Activated T-helper 2 cell treated with anti-CD3 and anti-CD28 coated beads, Interferon-gamma antibody, Interleukin-2, Interleukin-4, amounts not matched to agents 10 μg/mL and 5 μg/mL and 100 μg/mL, durations not matched to agents 14 hours and 24 hours and 36 hours (primary cell): Measurements from ENCODE around the gene HELT. TPM values are rescaled to one million over a fixed set of nuclear protein-coding genes. Genes with fewer than 3 reads are reported as not detected.
"Not testable (repeated sequence)": the region's sequence is repeated elsewhere in the genome, so short reads cannot be mapped to it uniquely, and the experiment has no call there.

Experiments used
- DNase-seq: peaks from one replicate; pipeline ENCODE4 v3.0.0; 2021; ENCODE audit warnings: low spot score
- H3K27ac Mint-ChIP-seq: one replicate; pipeline ENCODE4 v1.8.0; 2021; ENCODE audit warnings: mixed read lengths
- H3K27me3 Mint-ChIP-seq: one replicate; pipeline ENCODE4 v1.8.0; 2021; ENCODE audit warnings: low read depth, mixed read lengths
- H3K36me3 Mint-ChIP-seq: one replicate; pipeline ENCODE4 v1.8.0; 2021; ENCODE audit warnings: low read depth, mixed read lengths
- H3K4me1 Mint-ChIP-seq: one replicate; pipeline ENCODE4 v1.8.0; 2021; ENCODE audit warnings: low read depth, mixed read lengths
- H3K4me3 Mint-ChIP-seq: one replicate; pipeline ENCODE4 v1.8.0; 2021; ENCODE audit warnings: low read depth, mild to moderate bottlenecking, moderate library complexity, mixed read lengths
- H3K9me3 Mint-ChIP-seq: one replicate; pipeline ENCODE4 v1.8.0; 2021; ENCODE audit warnings: mixed read lengths
- intact Hi-C: fragments of 100-400 bp; cut with micrococcal nuclease; formaldehyde crosslinking; loops from one replicate; pipeline ENCODE4 v1.15.1; 2023
- total RNA-seq: library from RNA; stranded (reverse); gene quantifications from 2 replicates; pipeline ENCODE4 v1.2.3, GENCODE V29; 2022

The HELT gene
- total RNA-seq, 1 donor from 2014 or later: not detected

- no peak overlapping the region for H3K4me3 Mint-ChIP-seq
- no peaks in the 10 kb centered on the region for H3K4me1 Mint-ChIP-seq
- H3K36me3 Mint-ChIP-seq: no peaks in the 10 kb centered on the region
- H3K27me3 Mint-ChIP-seq: peaks cover 74% of the 10 kb centered on the region
- no peak overlapping the region for H3K27ac Mint-ChIP-seq
- intact Hi-C loops: no loop called here
- no peaks in the 10 kb centered on the region for H3K9me3 Mint-ChIP-seq
- DNase-seq: no peak
These were observed 10.3 kb downstream of the HELT start for GRCh38 chr4:185028625-185029024.

GRCh38 chr4:185031611-185032010 lies 13.3 kb downstream of the HELT start:
- no peaks in the 10 kb centered on the region for H3K36me3 Mint-ChIP-seq
- H3K9me3 Mint-ChIP-seq: no peaks in the 10 kb centered on the region
- H3K4me3 Mint-ChIP-seq: no peak overlapping the region
- peaks cover 58% of the 10 kb centered on the region for H3K27me3 Mint-ChIP-seq
- H3K4me1 Mint-ChIP-seq: no peaks in the 10 kb centered on the region
- H3K27ac Mint-ChIP-seq: no peak overlapping the region
- no peak for DNase-seq
- intact Hi-C loops: no loop called here

- DNase-seq: no peak
- Mint-ChIP-seq H3K27me3 (peaks cover 53% of the 10 kb centered on the region), H3K4me1 (no peaks in the 10 kb centered on the region), H3K4me3 (no peak overlapping the region), H3K27ac (no peak overlapping the region), H3K36me3 (no peaks in the 10 kb centered on the region), H3K9me3 (no peaks in the 10 kb centered on the region)
- intact Hi-C loops: no loop called here
These were observed 14.8 kb downstream of the HELT start for GRCh38 chr4:185033072-185033471.

- Mint-ChIP-seq H3K4me1 (no peaks in the 10 kb centered on the region), H3K27ac (no peak overlapping the region), H3K27me3 (peaks cover 48% of the 10 kb centered on the region), H3K4me3 (no peak overlapping the region), H3K36me3 (no peaks in the 10 kb centered on the region), H3K9me3 (no peaks in the 10 kb centered on the region)
- intact Hi-C loops: no loop called here
- no peak for DNase-seq
These were observed 15.7 kb downstream of the HELT start for GRCh38 chr4:185033950-185034349.

- DNase-seq: no peak
- H3K4me1 Mint-ChIP-seq: peaks cover 4% of the 10 kb centered on the region
- H3K27ac Mint-ChIP-seq: no peak overlapping the region
- H3K27me3 Mint-ChIP-seq: peaks cover 40% of the 10 kb centered on the region
- no peaks in the 10 kb centered on the region for H3K9me3 Mint-ChIP-seq
- no peaks in the 10 kb centered on the region for H3K36me3 Mint-ChIP-seq
- H3K4me3 Mint-ChIP-seq: no peak overlapping the region
- intact Hi-C loops: no loop called here
These were observed 17.0 kb downstream of the HELT start for GRCh38 chr4:185035284-185035683.

GRCh38 chr4:185036019-185036418 lies 17.7 kb downstream of the HELT start:
- H3K9me3 Mint-ChIP-seq: no peaks in the 10 kb centered on the region
- no peak for DNase-seq
- no peak overlapping the region for H3K27ac Mint-ChIP-seq
- no peaks in the 10 kb centered on the region for H3K36me3 Mint-ChIP-seq
- H3K4me3 Mint-ChIP-seq: no peak overlapping the region
- intact Hi-C loops: no loop called here
- peaks cover 40% of the 10 kb centered on the region for H3K27me3 Mint-ChIP-seq
- peaks cover 4% of the 10 kb centered on the region for H3K4me1 Mint-ChIP-seq

- Mint-ChIP-seq H3K27ac (no peak overlapping the region), H3K36me3 (no peaks in the 10 kb centered on the region), H3K9me3 (no peaks in the 10 kb centered on the region), H3K27me3 (peaks cover 36% of the 10 kb centered on the region), H3K4me3 (no peak overlapping the region), H3K4me1 (peaks cover 4% of the 10 kb centered on the region)
- intact Hi-C loops: no loop called here
- no peak for DNase-seq
These were observed 18.6 kb downstream of the HELT start for GRCh38 chr4:185036842-185037241.

GRCh38 chr4:185039508-185040273 lies 21.4 kb downstream of the HELT start:
- H3K27me3 Mint-ChIP-seq: peaks cover 21% of the 10 kb centered on the region
- no peaks in the 10 kb centered on the region for H3K9me3 Mint-ChIP-seq
- no peak overlapping the region for H3K27ac Mint-ChIP-seq
- peaks cover 4% of the 10 kb centered on the region for H3K4me1 Mint-ChIP-seq
- no peaks in the 10 kb centered on the region for H3K36me3 Mint-ChIP-seq
- H3K4me3 Mint-ChIP-seq: peak overlapping the region; percentile 38
- intact Hi-C loops: loop anchor here (1.0 to 5.0 kb wide), 3 partner anchors 58 to 144 kb away; no protein-coding TSS in a partner anchor
- peak; percentile 39 for DNase-seq

- intact Hi-C loops: loop anchor here (5.0 kb wide), 1 partner anchor 57 kb away; no protein-coding TSS in a partner anchor
- Mint-ChIP-seq H3K27me3 (peaks cover 21% of the 10 kb centered on the region), H3K4me1 (peaks cover 4% of the 10 kb centered on the region), H3K36me3 (no peaks in the 10 kb centered on the region), H3K9me3 (no peaks in the 10 kb centered on the region), H3K4me3 (no peak overlapping the region), H3K27ac (no peak overlapping the region)
- DNase-seq: no peak
These were observed 22.2 kb downstream of the HELT start for GRCh38 chr4:185040523-185040922.

- H3K36me3 Mint-ChIP-seq, H3K4me1 Mint-ChIP-seq, intact Hi-C loops, DNase-seq, H3K9me3 Mint-ChIP-seq, H3K4me3 Mint-ChIP-seq, H3K27ac Mint-ChIP-seq: not testable (repeated sequence)
- peaks cover 22% of the 10 kb centered on the region for H3K27me3 Mint-ChIP-seq
These were observed 32.0 kb downstream of the HELT start for GRCh38 chr4:185050286-185050685.

GRCh38 chr4:185051283-185051682 lies 33.0 kb downstream of the HELT start:
- H3K4me3 Mint-ChIP-seq, H3K4me1 Mint-ChIP-seq, H3K36me3 Mint-ChIP-seq, intact Hi-C loops, DNase-seq, H3K27ac Mint-ChIP-seq, H3K9me3 Mint-ChIP-seq: not testable (repeated sequence)
- peaks cover 27% of the 10 kb centered on the region for H3K27me3 Mint-ChIP-seq

GRCh38 chr4:185053746-185054145 lies 35.5 kb downstream of the HELT start:
- Mint-ChIP-seq H3K4me3 (no peak overlapping the region), H3K27me3 (peaks cover 34% of the 10 kb centered on the region), H3K27ac (no peak overlapping the region), H3K4me1 (no peaks in the 10 kb centered on the region), H3K36me3 (no peaks in the 10 kb centered on the region), H3K9me3 (no peaks in the 10 kb centered on the region)
- DNase-seq: no peak
- intact Hi-C loops: no loop called here

- DNase-seq: no peak
- peaks cover 39% of the 10 kb centered on the region for H3K27me3 Mint-ChIP-seq
- H3K4me3 Mint-ChIP-seq: no peak overlapping the region
- no peaks in the 10 kb centered on the region for H3K9me3 Mint-ChIP-seq
- H3K36me3 Mint-ChIP-seq: no peaks in the 10 kb centered on the region
- intact Hi-C loops: no loop called here
- H3K4me1 Mint-ChIP-seq: no peaks in the 10 kb centered on the region
- no peak overlapping the region for H3K27ac Mint-ChIP-seq
These were observed 36.0 kb downstream of the HELT start for GRCh38 chr4:185054272-185054671.
